Fibroblast of lung (primary cell): ENCODE measurements around the gene ITPR1.

Source experiments
- CTCF ChIP-seq, 2 donors: IDR thresholded peaks in 1 of 2; conservative IDR thresholded peaks in 1 of 2; 1 replicate in 1 of 2; 2 replicates in 1 of 2; pipeline ENCODE4 v1.5.1; 2011 to 2012; ENCODE audit warnings: low read length in 2 of 2, control low read depth in 1 of 2, inconsistent platforms in 1 of 2, low read depth in 1 of 2, mild to moderate bottlenecking in 1 of 2
- EZH2 ChIP-seq: IDR thresholded peaks from 2 replicates; pipeline ENCODE4 v1.5.1; 2012; ENCODE audit warnings: low read length, control low read depth, mild to moderate bottlenecking; ENCODE audit errors: missing control alignments

GRCh38 chr3:4742359-4742758 lies 249.2 kb downstream of the ITPR1 start:
- TF ChIP-seq CTCF (conservative IDR thresholded peaks at IDR 0.05 in 1 of 2, IDR thresholded peaks at IDR 0.05 in 1 of 2; ENCODE audit: low read depth in 1 of 2, low read length in 2 of 2) (no peak), EZH2 (no peak)
